GM23248 (cell line): ENCODE data around the gene NCOR2. TPM values are rescaled to one million over a fixed set of nuclear protein-coding genes. Genes with fewer than 3 reads are reported as not detected.
A peak's percentile ranks its signal among the peaks of the same experiment; 100 is the strongest.

ENCODE experiments used
- DNase-seq: peaks from one replicate; pipeline ENCODE4 v3.0.0-alpha.2; 2015
- H2AFZ ChIP-seq: fragments of 200-600 bp; sonication (generic); 2 replicates; pipeline ENCODE4 v1.6.1; 2016; ENCODE audit warnings: antibody characterized with exemption
- H3F3A ChIP-seq: fragments of 200-600 bp; sonication (generic); 2 replicates; pipeline ENCODE4 v1.6.1; 2016; ENCODE audit warnings: mild to moderate bottlenecking, antibody characterized with exemption, mixed run types; ENCODE audit not compliant: insufficient read depth
- H3K27ac ChIP-seq: fragments of 200-600 bp; sonication (generic); 2 replicates; pipeline ENCODE4 v1.5.1; 2016; ENCODE audit warnings: mild to moderate bottlenecking
- H3K27me3 ChIP-seq: fragments of 200-600 bp; sonication (generic); replicated peaks from 2 replicates; pipeline ENCODE4 v1.6.1; 2016; ENCODE audit warnings: mild to moderate bottlenecking; ENCODE audit not compliant: insufficient read depth
- H3K36me3 ChIP-seq: fragments of 200-600 bp; sonication (generic); 2 replicates; pipeline ENCODE4 v1.6.1; 2016; ENCODE audit warnings: low read depth, mild to moderate bottlenecking
- H3K4me1 ChIP-seq: fragments of 200-600 bp; sonication (generic); 2 replicates; pipeline ENCODE4 v1.6.1; 2016; ENCODE audit warnings: mild to moderate bottlenecking; ENCODE audit not compliant: insufficient read depth
- H3K4me2 ChIP-seq: fragments of 200-600 bp; sonication (generic); one replicate; pipeline ENCODE4 v1.6.1; 2016; ENCODE audit warnings: mild to moderate bottlenecking; ENCODE audit not compliant: unreplicated experiment
- H3K4me3 ChIP-seq: fragments of 200-600 bp; sonication (generic); 2 replicates; pipeline ENCODE4 v1.5.1; 2016; ENCODE audit warnings: mild to moderate bottlenecking
- H3K79me2 ChIP-seq: fragments of 200-600 bp; sonication (generic); 2 replicates; pipeline ENCODE4 v1.6.1; 2016; ENCODE audit warnings: mild to moderate bottlenecking; ENCODE audit not compliant: insufficient read depth
- H3K9ac ChIP-seq: fragments of 200-600 bp; sonication (generic); 2 replicates; pipeline ENCODE4 v1.6.1; 2016; ENCODE audit warnings: mild to moderate bottlenecking
- H3K9me2 ChIP-seq: fragments of 200-600 bp; sonication (generic); 2 replicates; pipeline ENCODE4 v1.6.1; 2016; ENCODE audit warnings: mixed run types, mild to moderate bottlenecking, moderate library complexity; ENCODE audit not compliant: insufficient read depth
- H3K9me3 ChIP-seq: fragments of 200-600 bp; sonication (generic); one replicate; pipeline ENCODE4 v1.6.1; 2017; ENCODE audit warnings: low read depth
- H4K20me1 ChIP-seq: fragments of 200-600 bp; sonication (generic); 2 replicates; pipeline ENCODE4 v1.6.0; 2016; ENCODE audit not compliant: insufficient read depth
- EZH2 ChIP-seq: fragments of 200-600 bp; sonication (generic); IDR thresholded peaks from 2 replicates; pipeline ENCODE4 v1.6.1; 2018; ENCODE audit warnings: antibody characterized with exemption, mild to moderate bottlenecking; ENCODE audit not compliant: insufficient read depth, poor library complexity, severe bottlenecking
- EZH2phosphoT487 ChIP-seq: fragments of 200-600 bp; sonication (generic); IDR thresholded peaks from 2 replicates; pipeline ENCODE4 v1.6.1; 2018; ENCODE audit warnings: antibody characterized with exemption, moderate library complexity, mild to moderate bottlenecking, low read depth; ENCODE audit not compliant: insufficient read depth
- WGBS, 2 experiments: methylation state at CpG; one replicate each; pipeline ENCODE4 v1.1.6; 2015 to 2017; ENCODE audit warnings: low lambda C conversion rate in 2 of 2, low coverage in 1 of 2; ENCODE audit errors: missing lambda C conversion rate in 2 of 2; 5-methylcytosine and 5-hydroxymethylcytosine counted together
- in situ Hi-C: fragments of 300-500 bp; cut with MboI; formaldehyde crosslinking; loops from 2 replicates; pipeline ENCODE4 v1.15.0; 2020
- polyA plus RNA-seq: library from polyadenylated mRNA; unstranded; fragments of >200 nt; fragmentation: Nextera tagmentation; extraction: Ambion mirVana; gene quantifications from 2 replicates; pipeline ENCODE4 v1.2.1, GENCODE V29; 2016
- total RNA-seq: library from RNA; depleted of rRNA; stranded (reverse); fragments of >200 nt; shearing (Covaris generic); gene quantifications from 2 replicates; pipeline ENCODE4 v1.2.3, GENCODE V29; 2014; rRNA removed

The NCOR2 gene
- total RNA-seq (37.7 and 66.0 TPM in 2 replicates), polyA plus RNA-seq (40.8 and 43.5 TPM in 2 replicates)

DNA sequence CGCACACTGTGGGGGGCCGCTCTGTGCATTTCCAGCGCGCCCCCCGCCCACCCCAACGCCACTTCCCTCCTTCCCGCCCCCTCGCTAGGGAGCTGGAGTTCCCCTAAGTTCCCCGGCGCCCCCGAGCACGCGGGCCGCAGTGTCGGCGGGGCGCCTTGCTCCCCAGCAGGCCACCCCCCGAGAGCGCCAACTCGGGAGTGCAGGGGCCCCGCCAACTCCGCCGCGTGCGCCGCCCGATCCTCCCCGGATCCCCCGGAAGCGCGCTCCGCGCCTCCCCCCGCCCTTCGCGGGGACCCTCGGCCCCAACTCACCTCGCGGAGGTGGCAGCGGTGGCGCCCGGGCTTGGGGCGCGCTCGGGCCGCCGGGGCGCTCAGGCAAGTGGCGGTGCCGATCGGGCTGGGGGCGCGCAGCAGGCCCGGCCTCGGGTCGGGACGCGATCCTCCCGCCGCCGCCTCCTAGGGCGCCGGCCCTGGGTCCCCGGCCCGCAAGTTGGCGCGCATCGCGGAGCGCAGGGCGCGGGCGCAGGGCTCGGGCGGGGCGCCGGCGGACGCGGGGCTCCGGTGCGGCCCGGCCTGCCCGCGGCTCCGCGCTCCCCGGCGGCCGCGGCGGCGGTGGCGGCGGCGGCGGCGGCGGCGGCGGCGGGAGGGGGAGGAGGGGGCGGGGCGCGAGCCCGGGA lies at the start of gene NCOR2:
NCOR2 (minus strand) TSS at position 616 of the 676 bp plus-strand sequence. CDS start 72,361 bp downstream, outside the sequence.
- TF ChIP-seq EZH2phosphoT487, result no peak
- TF ChIP-seq EZH2, result no peak
- H3K4me2 ChIP-seq, result peak within 1 kb of the TSS; percentile 87
- H3F3A ChIP-seq, result no peaks in the 10 kb centered on the region
- peak; percentile 62 for DNase-seq
- in situ Hi-C loops, result loop anchor here (5.0 kb wide), 1 partner anchor 200 kb away; no protein-coding TSS in a partner anchor
- H2AFZ ChIP-seq, result peak within 1 kb of the TSS; percentile 77
- H3K36me3 ChIP-seq, result no peaks in the 10 kb centered on the region
- no peaks in the 10 kb centered on the region for H4K20me1 ChIP-seq
- peaks cover 48% of the 10 kb centered on the region for H3K79me2 ChIP-seq
- no peaks in the 10 kb centered on the region for H3K9me3 ChIP-seq
- H3K4me1 ChIP-seq, result peaks cover 12% of the 10 kb centered on the region
- H3K4me3 ChIP-seq, result peak within 1 kb of the TSS; percentile 97
- no peaks in the 10 kb centered on the region for H3K27me3 ChIP-seq
- 0 to 1% methylated on average over 39 to 87 of the region's 106 CpGs for WGBS, 2 experiments
- peak within 1 kb of the TSS; percentile 90 for H3K27ac ChIP-seq
- no peaks in the 10 kb centered on the region for H3K9me2 ChIP-seq
- peak within 1 kb of the TSS; percentile 97 for H3K9ac ChIP-seq

DNA sequence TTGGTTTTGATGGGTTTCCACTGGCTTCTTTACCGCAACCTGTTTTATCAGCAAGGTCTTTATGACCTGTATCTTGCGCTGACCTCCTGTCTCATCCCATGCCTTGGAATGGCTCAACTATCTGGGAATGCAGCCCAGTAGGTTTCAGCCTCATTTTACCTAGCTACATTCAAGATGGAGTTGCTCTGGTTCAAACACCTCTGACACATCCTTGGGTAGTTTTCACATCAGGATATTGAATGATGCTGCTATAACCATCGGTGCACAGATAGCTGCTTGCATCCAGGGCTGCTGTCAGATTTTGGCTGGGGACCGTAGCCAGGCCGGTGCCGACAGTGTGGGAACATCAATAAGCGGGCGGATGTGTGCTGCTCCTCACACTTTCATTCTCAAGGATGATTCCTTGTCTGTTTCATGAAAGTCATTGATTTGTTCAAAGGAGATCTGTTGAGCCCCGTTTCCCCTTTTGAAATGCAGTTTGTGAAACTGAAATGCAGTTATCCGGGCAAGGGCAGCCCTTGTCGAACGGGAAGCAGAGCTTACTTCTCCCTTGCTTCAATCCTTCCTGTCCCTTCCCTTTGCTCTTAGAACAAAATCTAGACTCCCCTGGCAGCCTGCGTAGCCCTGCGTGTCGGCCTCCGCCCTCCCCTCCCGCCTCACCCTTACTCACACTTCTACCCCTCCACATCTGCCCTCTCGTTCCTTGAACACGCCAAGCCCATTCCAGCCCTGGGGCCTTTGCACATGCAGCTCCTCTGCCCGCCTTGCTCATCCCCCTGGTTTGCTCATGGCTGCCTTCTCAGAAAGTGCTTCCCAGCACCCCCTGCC lies 49.2 kb upstream of the NCOR2 start:
- TF ChIP-seq EZH2 (no peak), EZH2phosphoT487 (no peak)
- Histone ChIP-seq H3K4me1 (peaks cover 13% of the 10 kb centered on the region), H3K36me3 (no peaks in the 10 kb centered on the region), H3K9ac (no peak overlapping the region), H3K27ac (no peak overlapping the region), H3F3A (peaks cover 19% of the 10 kb centered on the region), H3K4me3 (no peak overlapping the region), H2AFZ (no peak overlapping the region), H3K4me2 (no peak overlapping the region), H4K20me1 (no peaks in the 10 kb centered on the region), H3K9me2 (no peaks in the 10 kb centered on the region), H3K79me2 (no peaks in the 10 kb centered on the region), H3K9me3 (no peaks in the 10 kb centered on the region), H3K27me3 (no peaks in the 10 kb centered on the region)
- in situ Hi-C loops, result no loop called here
- peak; percentile 49 for DNase-seq
- 50 to 54% methylated on average over 17 to 20 of the region's 20 CpGs for WGBS, 2 experiments

DNA sequence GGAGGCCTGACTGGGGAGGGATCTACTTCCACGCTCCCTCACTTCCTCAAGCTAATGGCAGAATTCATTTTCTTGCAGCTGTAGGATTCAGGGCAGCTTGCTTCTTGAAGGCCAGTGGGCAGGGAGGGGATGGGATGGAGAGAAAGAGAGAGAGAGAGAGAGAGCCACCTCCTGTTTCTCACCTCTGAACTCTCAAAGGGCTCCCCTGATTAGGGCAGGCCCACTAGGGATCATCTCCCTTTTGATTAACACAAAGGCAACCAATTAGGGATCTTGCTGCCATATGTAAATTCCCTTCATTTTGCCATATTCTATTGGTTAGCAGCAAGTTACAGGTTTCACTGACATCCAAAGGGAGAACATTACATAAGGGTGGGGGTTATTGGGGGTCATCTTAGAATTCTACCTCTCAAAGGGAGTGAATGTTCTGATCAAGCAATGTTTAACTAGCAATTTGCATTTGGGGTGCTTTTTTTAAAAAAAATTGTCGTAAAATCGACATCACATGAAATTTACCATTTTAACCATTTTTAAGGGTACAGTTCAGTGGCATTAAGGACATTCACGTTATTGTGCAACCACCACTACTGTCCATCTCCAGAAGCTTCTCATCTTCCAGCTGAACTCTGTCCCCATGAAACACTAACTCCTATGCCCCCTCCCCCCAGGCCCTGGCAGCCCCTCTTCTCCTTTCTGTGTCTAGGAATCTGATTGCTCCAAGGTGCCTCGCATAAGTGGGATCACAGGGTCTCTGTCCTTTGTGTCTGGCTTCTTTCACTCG lies 47.3 kb upstream of the NCOR2 start:
- Histone ChIP-seq H2AFZ (no peak overlapping the region), H3K4me1 (no peaks in the 10 kb centered on the region), H3K9me2 (no peaks in the 10 kb centered on the region), H4K20me1 (no peaks in the 10 kb centered on the region), H3K4me3 (no peak overlapping the region), H3K27me3 (no peaks in the 10 kb centered on the region), H3K36me3 (no peaks in the 10 kb centered on the region), H3K4me2 (no peak overlapping the region), H3K9me3 (no peaks in the 10 kb centered on the region), H3K9ac (no peak overlapping the region), H3F3A (peaks cover 5% of the 10 kb centered on the region), H3K79me2 (no peaks in the 10 kb centered on the region), H3K27ac (no peak overlapping the region)
- WGBS, 2 experiments, result 94 to 95% methylated on average over 6 of the region's 6 CpGs
- in situ Hi-C loops, result no loop called here
- no peak for DNase-seq
- no peak for TF ChIP-seq EZH2
- no peak for TF ChIP-seq EZH2phosphoT487

DNA sequence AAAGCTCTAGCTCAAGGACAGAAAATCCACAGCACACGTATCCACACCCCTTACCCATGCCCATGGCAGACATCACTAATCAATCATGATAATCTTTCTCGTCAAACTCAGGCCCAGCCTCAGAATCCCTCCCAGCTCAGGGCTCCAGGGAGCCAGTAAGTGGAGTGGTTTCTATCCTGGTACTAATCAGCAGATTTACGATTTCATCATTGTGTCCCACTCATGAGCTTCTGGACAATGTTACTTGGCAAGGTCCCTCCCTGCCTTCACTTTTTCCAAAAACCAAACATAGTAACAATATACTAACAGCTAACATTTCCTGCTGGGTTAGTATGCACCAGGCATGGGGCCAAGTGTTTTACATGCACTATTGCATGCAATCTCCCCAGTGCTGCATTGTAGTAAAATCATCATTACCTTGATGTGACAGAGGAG lies 45.8 kb upstream of the NCOR2 start:
- TF ChIP-seq EZH2 (no peak), EZH2phosphoT487 (no peak)
- WGBS, 2 experiments, result 71% methylated on average over 3 of the region's 3 CpGs
- Histone ChIP-seq H4K20me1 (no peaks in the 10 kb centered on the region), H3F3A (no peaks in the 10 kb centered on the region), H3K9me2 (no peaks in the 10 kb centered on the region), H3K9ac (no peak overlapping the region), H3K36me3 (no peaks in the 10 kb centered on the region), H3K4me3 (no peak overlapping the region), H3K4me1 (no peaks in the 10 kb centered on the region), H3K9me3 (no peaks in the 10 kb centered on the region), H3K27ac (no peak overlapping the region), H3K27me3 (no peaks in the 10 kb centered on the region), H3K4me2 (no peak overlapping the region), H3K79me2 (no peaks in the 10 kb centered on the region), H2AFZ (no peak overlapping the region)
- in situ Hi-C loops, result no loop called here
- peak; percentile 66 for DNase-seq
